HG02981 (cell line): ENCODE data around the gene PTPRO.

Source experiments
- ATAC-seq: cut with Tn5 transposase; IDR thresholded peaks from one replicate; pipeline ENCODE4 v1.9.1; 2021; ENCODE audit warnings: mild to moderate bottlenecking, moderate library complexity; ENCODE audit not compliant: unreplicated experiment

The PTPRO gene

GRCh38 chr12:15443611-15444010, 121.3 kb downstream of the PTPRO start:
- no peak for ATAC-seq

DNA sequence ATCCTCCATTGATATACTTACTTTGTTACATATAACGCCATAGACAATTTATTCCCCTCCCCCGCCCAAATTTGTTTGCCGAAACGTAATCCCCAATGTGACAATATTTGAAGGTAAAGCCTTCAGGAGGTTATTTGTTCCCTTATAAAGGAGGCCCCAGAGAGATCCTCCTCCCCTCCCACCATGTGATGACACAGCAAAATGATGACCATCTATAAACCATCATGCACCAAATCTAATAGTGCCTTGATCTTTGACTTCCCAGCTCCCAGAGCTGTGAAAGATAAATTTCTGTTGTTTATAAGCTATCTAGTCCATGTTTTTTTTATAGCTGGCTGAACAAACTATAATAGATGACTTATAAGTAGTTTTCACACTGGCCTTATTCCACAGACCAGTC, 122.2 kb downstream of the PTPRO start:
- ATAC-seq, result no peak

GRCh38 chr12:15446807-15447206, 124.5 kb downstream of the PTPRO start:
- no peak for ATAC-seq

DNA sequence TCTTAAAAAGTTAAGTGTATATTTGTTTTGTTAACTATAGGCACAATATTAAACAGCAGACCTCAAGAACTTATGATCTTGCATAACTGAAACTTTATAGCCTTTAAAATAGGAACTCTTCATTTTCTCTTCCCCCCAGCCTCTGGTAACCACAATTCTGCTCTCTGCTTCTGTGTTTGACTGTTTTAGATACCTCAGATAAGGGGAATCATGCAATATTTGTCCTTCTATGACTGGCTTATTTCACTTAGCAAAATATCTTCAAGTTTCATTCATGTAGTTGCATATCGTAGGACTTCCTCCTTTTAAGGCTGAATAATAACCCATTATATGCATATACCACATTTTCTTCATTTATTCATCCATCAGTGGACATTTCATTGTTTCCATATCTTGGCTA, 131.3 kb downstream of the PTPRO start:
- ATAC-seq, result peak; percentile 74

- ATAC-seq, result no peak
These were observed 135.7 kb downstream of the PTPRO start for GRCh38 chr12:15458008-15458407.

GRCh38 chr12:15468911-15469310, 146.6 kb downstream of the PTPRO start:
- no peak for ATAC-seq

GRCh38 chr12:15469356-15469755, 147.0 kb downstream of the PTPRO start:
- ATAC-seq, result no peak

DNA sequence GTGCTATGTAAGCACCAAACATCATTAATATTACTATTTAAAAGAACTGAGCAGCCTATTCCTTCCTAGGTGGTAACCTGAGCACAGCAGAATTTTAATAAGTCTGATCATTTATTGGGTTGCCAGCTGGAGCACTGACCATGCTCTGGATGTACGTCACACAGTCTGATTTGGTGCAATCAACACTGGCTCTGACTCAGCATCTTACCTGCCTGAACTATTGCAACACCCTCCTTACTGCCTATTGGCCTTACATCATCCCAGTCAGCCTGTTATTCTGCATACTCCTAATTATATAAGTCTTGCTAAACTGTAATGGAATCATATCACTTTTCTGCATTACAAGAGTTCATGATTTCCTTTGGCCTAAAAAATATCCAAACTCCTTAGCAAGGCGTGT, 149.7 kb downstream of the PTPRO start:
- ATAC-seq, result no peak

GRCh38 chr12:15474766-15475165, 152.5 kb downstream of the PTPRO start:
- no peak for ATAC-seq

- ATAC-seq, result no peak
These were observed 155.5 kb downstream of the PTPRO start for GRCh38 chr12:15477761-15478160.

DNA sequence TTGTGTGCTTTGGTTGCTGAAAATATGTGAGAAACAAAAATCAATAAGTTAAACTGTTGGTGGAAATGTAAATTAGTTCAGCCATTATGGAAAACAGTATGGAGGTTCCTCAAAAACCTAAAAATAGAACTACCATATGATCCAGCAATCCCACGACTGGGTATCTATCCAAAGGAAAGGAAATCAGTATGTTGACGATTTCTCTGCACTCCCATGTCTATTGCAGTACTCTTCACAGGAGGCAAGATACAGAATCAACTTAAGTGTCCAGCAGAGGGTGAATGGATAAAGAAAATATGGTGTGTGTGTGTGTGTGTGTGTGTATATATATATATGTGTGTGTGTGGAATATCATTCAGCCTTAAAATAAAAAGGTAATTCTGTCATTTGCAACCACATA, 159.5 kb downstream of the PTPRO start:
- ATAC-seq, result no peak

- no peak for ATAC-seq
These were observed 163.2 kb downstream of the PTPRO start for GRCh38 chr12:15485466-15485865.

DNA sequence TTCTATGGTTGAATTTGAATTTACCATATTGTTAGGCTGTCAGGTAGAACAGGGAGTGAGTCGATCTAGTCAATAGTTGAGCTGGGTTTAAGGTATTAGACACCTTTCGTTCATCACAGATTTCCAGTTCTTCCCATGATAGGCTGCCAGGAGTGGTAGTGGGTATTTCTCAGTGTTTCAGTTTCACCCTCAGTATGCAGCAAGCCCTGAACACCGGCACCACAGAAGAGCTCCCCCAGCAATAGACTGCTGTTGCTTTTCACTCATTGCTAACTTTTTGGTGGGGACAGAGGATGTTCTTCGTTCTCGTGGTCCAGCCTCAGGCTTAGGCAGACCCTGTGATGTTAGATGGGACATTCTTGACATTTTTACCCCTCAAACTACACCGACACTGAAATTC, 164.6 kb downstream of the PTPRO start:
- ATAC-seq, result no peak

- no peak for ATAC-seq
These were observed 166.2 kb downstream of the PTPRO start for GRCh38 chr12:15488481-15488880.

- peak; percentile 65 for ATAC-seq
These were observed 172.2 kb downstream of the PTPRO start for GRCh38 chr12:15494329-15495046.

- no peak for ATAC-seq
These were observed 173.4 kb downstream of the PTPRO start for GRCh38 chr12:15495746-15496145.

- ATAC-seq, result no peak
These were observed 174.4 kb downstream of the PTPRO start for GRCh38 chr12:15496738-15497137.

GRCh38 chr12:15497671-15498292, 175.5 kb downstream of the PTPRO start:
- no peak for ATAC-seq

- ATAC-seq, result no peak
These were observed 179.9 kb downstream of the PTPRO start for GRCh38 chr12:15502211-15502610.

GRCh38 chr12:15505616-15506015, 183.3 kb downstream of the PTPRO start:
- ATAC-seq, result no peak

DNA sequence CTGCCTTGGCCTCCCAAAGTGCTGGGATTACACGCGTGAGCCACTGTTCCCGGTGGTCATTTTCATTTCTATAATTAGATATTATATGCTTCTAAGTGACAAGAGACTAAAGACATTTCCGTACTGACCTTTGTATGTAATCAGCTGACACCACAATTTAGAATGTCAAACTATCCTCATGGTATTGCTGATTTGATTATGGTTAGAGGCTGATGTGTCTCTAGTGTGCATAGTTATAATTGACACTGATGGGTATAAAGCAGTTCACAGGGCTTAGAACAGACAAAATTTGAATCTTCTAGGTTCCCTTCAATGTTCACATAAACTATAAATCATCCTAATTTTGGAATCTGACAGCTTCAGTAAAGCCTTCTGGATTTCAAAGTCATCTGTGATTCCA, 192.7 kb downstream of the PTPRO start:
- no peak for ATAC-seq

- ATAC-seq, result no peak
These were observed 197.8 kb downstream of the PTPRO start for GRCh38 chr12:15520083-15520482.

DNA sequence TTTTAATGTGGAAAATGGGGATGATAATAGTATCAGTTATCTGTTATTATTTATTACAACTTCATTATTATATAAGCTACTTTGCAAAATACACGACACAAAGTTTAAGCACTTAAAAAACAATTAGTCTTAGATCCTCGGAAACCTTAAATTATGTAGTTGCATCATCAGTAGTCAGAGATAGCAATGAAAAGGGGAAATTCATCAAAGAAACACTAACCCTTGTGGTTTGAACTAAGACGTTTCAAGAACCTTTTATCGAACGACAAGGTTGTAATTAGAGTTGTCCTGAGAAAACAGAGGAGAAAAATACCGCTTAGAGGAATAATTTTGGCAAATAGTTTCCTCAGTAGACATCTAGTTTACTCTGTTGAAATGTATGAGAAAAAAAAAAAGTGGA, 198.5 kb downstream of the PTPRO start:
- no peak for ATAC-seq
